HCT116 (cell line): Measurements from ENCODE around the gene TM9SF4.

ENCODE experiments used
- CEBPB ChIP-seq: IDR thresholded peaks from 2 replicates; pipeline ENCODE4 v1.6.1; 2012; ENCODE audit warnings: low read depth
- FOSL1 ChIP-seq: IDR thresholded peaks from 2 replicates; pipeline ENCODE4 v1.6.1; 2012; ENCODE audit warnings: low read depth
- POLR2A ChIP-seq: IDR thresholded peaks from 2 replicates; pipeline ENCODE4 v1.7.0; 2011; ENCODE audit warnings: borderline replicate concordance; ENCODE audit not compliant: insufficient read depth, insufficient read length; ENCODE audit errors: extremely low read depth
- POLR2AphosphoS5 ChIP-seq: IDR thresholded peaks from 2 replicates; pipeline ENCODE4 v1.6.1; 2011; ENCODE audit warnings: mild to moderate bottlenecking, low read depth, low read length, moderate library complexity
- RAD21 ChIP-seq: IDR thresholded peaks from 2 replicates; pipeline ENCODE4 v1.6.1; 2012; ENCODE audit warnings: low read depth, mild to moderate bottlenecking
- SIN3A ChIP-seq: IDR thresholded peaks from 2 replicates; pipeline ENCODE4 v1.6.1; 2012; ENCODE audit warnings: low read depth
- TF ChIP-seq, protein P1 (sequence below), 3 experiments: fragments of 200-600 bp in 1 of 3; sonication (generic) in 1 of 3; IDR thresholded peaks in 2 of 3; conservative IDR thresholded peaks in 1 of 3; 2 replicates each; pipeline ENCODE4 v1.5.1; 2012 to 2017; ENCODE audit warnings: low read depth in 2 of 3, low read length in 2 of 3, antibody characterized with exemption in 1 of 3, borderline replicate concordance in 1 of 3, control low read depth in 1 of 3, mild to moderate bottlenecking in 1 of 3, mixed read lengths in 1 of 3, mixed run types in 1 of 3, moderate library complexity in 1 of 3; ENCODE audit not compliant: insufficient read depth in 1 of 3
- TF ChIP-seq, protein P2 (sequence below): IDR thresholded peaks from 2 replicates; pipeline ENCODE4 v1.6.1; 2012

DNA sequence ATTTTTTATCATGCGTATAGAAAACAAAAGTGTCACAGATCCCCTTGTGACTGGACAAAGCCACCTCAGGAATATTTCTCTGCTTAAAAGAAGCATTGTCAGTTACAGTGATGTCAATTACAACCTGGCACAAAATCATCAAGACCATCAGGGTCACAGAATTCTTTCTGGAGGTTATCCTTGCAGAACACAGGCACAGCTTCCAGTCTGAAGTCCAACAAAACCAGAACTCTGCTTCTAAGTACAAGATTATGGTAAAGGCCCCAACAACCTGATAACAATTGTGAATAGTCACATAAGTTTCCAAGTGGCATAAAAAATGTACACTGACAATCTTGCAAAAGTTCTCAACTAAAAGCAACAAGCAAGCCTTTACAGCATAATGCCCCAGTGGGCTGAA lies 77.0 kb downstream of the TM9SF4 start:
- TF ChIP-seq, protein P1, sequence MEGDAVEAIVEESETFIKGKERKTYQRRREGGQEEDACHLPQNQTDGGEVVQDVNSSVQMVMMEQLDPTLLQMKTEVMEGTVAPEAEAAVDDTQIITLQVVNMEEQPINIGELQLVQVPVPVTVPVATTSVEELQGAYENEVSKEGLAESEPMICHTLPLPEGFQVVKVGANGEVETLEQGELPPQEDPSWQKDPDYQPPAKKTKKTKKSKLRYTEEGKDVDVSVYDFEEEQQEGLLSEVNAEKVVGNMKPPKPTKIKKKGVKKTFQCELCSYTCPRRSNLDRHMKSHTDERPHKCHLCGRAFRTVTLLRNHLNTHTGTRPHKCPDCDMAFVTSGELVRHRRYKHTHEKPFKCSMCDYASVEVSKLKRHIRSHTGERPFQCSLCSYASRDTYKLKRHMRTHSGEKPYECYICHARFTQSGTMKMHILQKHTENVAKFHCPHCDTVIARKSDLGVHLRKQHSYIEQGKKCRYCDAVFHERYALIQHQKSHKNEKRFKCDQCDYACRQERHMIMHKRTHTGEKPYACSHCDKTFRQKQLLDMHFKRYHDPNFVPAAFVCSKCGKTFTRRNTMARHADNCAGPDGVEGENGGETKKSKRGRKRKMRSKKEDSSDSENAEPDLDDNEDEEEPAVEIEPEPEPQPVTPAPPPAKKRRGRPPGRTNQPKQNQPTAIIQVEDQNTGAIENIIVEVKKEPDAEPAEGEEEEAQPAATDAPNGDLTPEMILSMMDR (IDR thresholded peaks at IDR 0.05 in 2 of 3, conservative IDR thresholded peaks at IDR 0.05 in 1 of 3; ENCODE audit: borderline replicate concordance in 1 of 3, insufficient read depth in 1 of 3, low read depth in 2 of 3, low read length in 2 of 3), result no peak
- TF ChIP-seq POLR2A (no peak), FOSL1 (no peak), POLR2AphosphoS5 (no peak), RAD21 (no peak), SIN3A (no peak), CEBPB (no peak)
- TF ChIP-seq, protein P2, sequence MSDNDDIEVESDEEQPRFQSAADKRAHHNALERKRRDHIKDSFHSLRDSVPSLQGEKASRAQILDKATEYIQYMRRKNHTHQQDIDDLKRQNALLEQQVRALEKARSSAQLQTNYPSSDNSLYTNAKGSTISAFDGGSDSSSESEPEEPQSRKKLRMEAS, result no peak
